Osteocyte (in vitro differentiated cells): ENCODE measurements around the gene RHOJ. TPM values are rescaled to one million over a fixed set of nuclear protein-coding genes. Genes with fewer than 3 reads are reported as not detected.

Source experiments
- DNase-seq: peaks from one replicate; pipeline ENCODE4 v3.0.0; 2021; ENCODE audit warnings: mixed read lengths; ENCODE audit not compliant: unreplicated experiment; ENCODE audit errors: extremely low spot score
- H3K27ac Mint-ChIP-seq: one replicate; pipeline ENCODE4 v1.8.0; 2021; ENCODE audit warnings: mild to moderate bottlenecking, mixed read lengths; ENCODE audit not compliant: unreplicated experiment
- H3K27me3 Mint-ChIP-seq: one replicate; pipeline ENCODE4 v1.8.0; 2021; ENCODE audit warnings: mixed read lengths; ENCODE audit not compliant: unreplicated experiment
- H3K36me3 Mint-ChIP-seq: one replicate; pipeline ENCODE4 v1.8.0; 2021; ENCODE audit warnings: mixed read lengths; ENCODE audit not compliant: unreplicated experiment
- H3K4me1 Mint-ChIP-seq: one replicate; pipeline ENCODE4 v1.8.0; 2021; ENCODE audit warnings: mixed read lengths; ENCODE audit not compliant: unreplicated experiment
- H3K4me3 Mint-ChIP-seq: one replicate; pipeline ENCODE4 v1.8.0; 2021; ENCODE audit warnings: mild to moderate bottlenecking, moderate library complexity, mixed read lengths; ENCODE audit not compliant: unreplicated experiment
- H3K9me3 Mint-ChIP-seq: one replicate; pipeline ENCODE4 v1.8.0; 2021; ENCODE audit warnings: mixed read lengths; ENCODE audit not compliant: unreplicated experiment
- CTCF ChIP-seq: fragments of 200-600 bp; sonication (generic); IDR thresholded peaks from 2 replicates; pipeline ENCODE4 v1.5.0; 2021; ENCODE audit warnings: antibody characterized with exemption, mild to moderate bottlenecking, moderate library complexity
- total RNA-seq: library from RNA; stranded (reverse); gene quantifications from 2 replicates; pipeline ENCODE4 v1.2.1, GENCODE V29; 2021

The RHOJ gene
- total RNA-seq, 1 donor from 2014 or later: 69.7 TPM

DNA sequence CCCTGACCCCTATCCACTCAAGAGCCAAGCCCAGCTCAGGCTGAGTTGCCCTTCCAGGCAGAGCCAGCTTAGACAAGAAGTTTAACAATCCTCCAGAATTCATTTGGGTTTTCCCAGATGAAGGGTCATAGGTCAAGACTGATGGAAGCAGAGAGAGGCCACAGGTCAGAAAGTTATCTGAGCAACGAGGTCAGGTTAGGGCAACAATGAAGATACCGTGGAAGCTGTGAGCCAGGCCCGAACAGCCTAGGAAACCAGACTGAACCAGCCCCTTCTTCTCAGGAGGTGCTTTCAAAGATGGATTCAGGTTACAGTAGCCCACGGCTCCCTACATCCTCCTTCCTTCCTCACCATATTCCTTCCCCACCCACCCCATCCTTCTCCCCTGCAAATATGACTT is 53.1 kb downstream of the RHOJ start:
- no peak overlapping the region for H3K27ac Mint-ChIP-seq
- H3K36me3 Mint-ChIP-seq: peaks cover 34% of the 10 kb centered on the region
- H3K9me3 Mint-ChIP-seq: no peaks in the 10 kb centered on the region
- no peak overlapping the region for H3K4me3 Mint-ChIP-seq
- DNase-seq: no peak
- no peaks in the 10 kb centered on the region for H3K27me3 Mint-ChIP-seq
- no peak for TF ChIP-seq CTCF
- H3K4me1 Mint-ChIP-seq: no peaks in the 10 kb centered on the region

DNA sequence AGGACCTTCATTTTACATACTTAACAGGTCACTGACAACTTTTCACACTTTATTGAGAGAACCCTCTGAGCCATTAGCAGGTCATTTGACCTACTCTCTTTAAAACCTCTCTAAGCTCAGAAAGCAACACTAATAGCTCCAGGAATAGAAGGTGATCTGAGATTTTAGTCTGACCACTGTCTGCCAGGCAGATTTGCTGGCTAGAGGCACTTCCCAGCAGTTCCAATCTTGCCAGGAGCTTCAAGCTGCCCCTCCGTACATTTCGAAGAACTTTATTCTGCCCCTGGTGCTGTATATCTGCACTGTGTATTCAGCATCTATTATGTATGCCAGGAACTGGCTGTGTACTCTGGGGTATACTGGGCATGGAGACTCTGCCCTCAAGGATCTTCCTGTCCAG is 58.2 kb downstream of the RHOJ start:
- H3K36me3 Mint-ChIP-seq: peaks cover 29% of the 10 kb centered on the region
- peaks cover 5% of the 10 kb centered on the region for H3K9me3 Mint-ChIP-seq
- no peaks in the 10 kb centered on the region for H3K27me3 Mint-ChIP-seq
- H3K4me3 Mint-ChIP-seq: no peak overlapping the region
- H3K4me1 Mint-ChIP-seq: peaks cover 15% of the 10 kb centered on the region
- TF ChIP-seq CTCF: no peak
- no peak for DNase-seq
- H3K27ac Mint-ChIP-seq: no peak overlapping the region

GRCh38 chr14:63266106-63266505 is 61.9 kb downstream of the RHOJ start:
- Mint-ChIP-seq H3K27ac (peak overlapping the region; percentile 51), H3K4me3 (no peak overlapping the region), H3K4me1 (peaks cover 15% of the 10 kb centered on the region), H3K36me3 (peaks cover 36% of the 10 kb centered on the region), H3K27me3 (no peaks in the 10 kb centered on the region), H3K9me3 (peaks cover 5% of the 10 kb centered on the region)
- no peak for DNase-seq
- TF ChIP-seq CTCF: no peak

DNA sequence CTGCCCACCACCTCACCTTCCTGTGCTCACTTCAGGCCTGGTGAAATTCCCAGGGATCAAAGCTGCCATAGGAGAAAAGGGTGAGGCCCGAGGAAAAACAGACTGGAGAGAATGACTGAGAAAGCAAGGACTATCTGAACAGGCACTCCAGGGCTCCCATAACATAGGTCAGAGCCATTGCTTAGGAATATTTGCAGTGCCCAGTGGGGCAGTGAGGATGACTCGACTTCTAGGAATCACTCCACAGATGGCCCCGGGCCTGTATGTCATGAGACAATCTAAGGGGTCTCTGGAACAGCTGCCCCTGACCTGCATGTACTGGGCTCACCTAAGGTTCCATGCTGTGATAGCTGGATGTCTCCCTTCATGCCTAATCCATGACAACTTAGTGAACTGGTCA is 62.9 kb downstream of the RHOJ start:
- H3K27ac Mint-ChIP-seq: no peak overlapping the region
- H3K4me1 Mint-ChIP-seq: peaks cover 15% of the 10 kb centered on the region
- no peak for DNase-seq
- TF ChIP-seq CTCF: no peak
- H3K9me3 Mint-ChIP-seq: peaks cover 5% of the 10 kb centered on the region
- no peak overlapping the region for H3K4me3 Mint-ChIP-seq
- peaks cover 30% of the 10 kb centered on the region for H3K36me3 Mint-ChIP-seq
- H3K27me3 Mint-ChIP-seq: no peaks in the 10 kb centered on the region

GRCh38 chr14:63268771-63269170 is 64.5 kb downstream of the RHOJ start:
- no peak for TF ChIP-seq CTCF
- DNase-seq: no peak
- no peak overlapping the region for H3K27ac Mint-ChIP-seq
- H3K27me3 Mint-ChIP-seq: no peaks in the 10 kb centered on the region
- H3K9me3 Mint-ChIP-seq: peaks cover 5% of the 10 kb centered on the region
- peaks cover 15% of the 10 kb centered on the region for H3K4me1 Mint-ChIP-seq
- peaks cover 33% of the 10 kb centered on the region for H3K36me3 Mint-ChIP-seq
- no peak overlapping the region for H3K4me3 Mint-ChIP-seq
